GM21447 (cell line): ENCODE measurements around the gene NOL3.
"Not testable (repeated sequence)": the region's sequence is repeated elsewhere in the genome, so short reads cannot be mapped to it uniquely, and the experiment has no call there.

Experiments
- ATAC-seq: cut with Tn5 transposase; IDR thresholded peaks from one replicate; pipeline ENCODE4 v1.9.1; 2021; ENCODE audit not compliant: unreplicated experiment

The NOL3 gene

GRCh38 chr16:67170168-67170948, at the start of gene NOL3:
Gene NOL3 (plus strand): TSS chr16:67170538.
- peak; percentile 40 for ATAC-seq

DNA sequence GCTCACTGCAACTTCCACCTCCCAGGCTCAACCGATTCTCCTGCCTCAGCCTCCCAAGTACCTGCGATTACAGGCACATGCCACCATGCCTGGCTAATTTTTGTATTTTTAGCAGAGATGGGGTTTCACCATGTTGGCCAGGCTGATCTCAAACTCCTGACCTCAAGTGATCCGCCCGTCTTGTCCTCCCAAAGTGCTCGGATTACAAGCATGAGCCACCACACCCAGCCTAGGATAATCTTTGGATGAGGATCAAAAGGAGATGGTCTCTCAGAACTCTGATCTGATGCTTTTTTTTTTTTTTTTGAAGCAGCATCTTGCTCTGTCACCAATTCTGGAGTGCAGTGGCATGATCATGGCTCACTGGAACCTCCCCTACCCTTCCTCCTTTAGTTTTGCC, 47.5 kb upstream of the NOL3 start:
- not testable (repeated sequence) for ATAC-seq

- ATAC-seq, result no peak
Observed at GRCh38 chr16:67128417-67128816, 41.9 kb upstream of the NOL3 start.

DNA sequence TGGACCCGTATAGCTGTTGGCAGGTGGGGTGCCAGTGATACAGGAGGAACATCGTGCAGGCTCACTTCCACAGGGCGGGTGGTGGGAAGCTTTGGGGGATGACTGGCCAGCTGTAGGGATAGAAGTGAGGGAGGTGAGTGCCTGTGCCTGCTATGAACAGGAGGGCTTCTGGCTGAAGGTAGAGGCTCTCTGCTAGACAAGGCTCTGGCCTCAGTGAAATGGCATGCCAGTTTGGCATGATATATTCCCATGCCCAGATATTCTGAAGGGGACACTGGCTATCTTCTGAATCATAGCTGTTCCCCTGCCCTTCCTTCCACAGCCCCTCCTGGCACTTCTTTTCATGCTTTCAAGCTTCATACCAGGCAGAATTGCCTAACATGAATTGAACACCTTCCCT, 41.5 kb upstream of the NOL3 start:
- ATAC-seq, result no peak

DNA sequence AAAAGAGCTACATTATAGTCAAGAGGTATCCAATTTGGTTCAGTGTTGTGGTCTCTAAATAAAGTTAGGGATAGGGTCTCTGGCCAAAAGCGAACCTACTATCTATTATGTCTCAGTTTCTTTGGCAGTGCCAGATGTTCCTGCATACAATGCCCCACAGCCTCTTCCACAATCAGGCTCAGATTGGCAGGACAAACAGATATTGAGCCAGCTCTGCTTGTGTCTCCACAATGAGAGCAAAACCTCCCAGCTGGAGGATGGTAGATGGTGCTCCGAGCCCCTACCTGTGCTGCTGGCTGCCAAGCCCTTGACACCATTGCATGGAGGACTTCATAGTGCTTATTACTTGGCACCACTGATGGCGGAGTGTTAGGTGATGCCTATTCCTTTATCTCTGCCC, 40.9 kb upstream of the NOL3 start:
- ATAC-seq, result no peak

DNA sequence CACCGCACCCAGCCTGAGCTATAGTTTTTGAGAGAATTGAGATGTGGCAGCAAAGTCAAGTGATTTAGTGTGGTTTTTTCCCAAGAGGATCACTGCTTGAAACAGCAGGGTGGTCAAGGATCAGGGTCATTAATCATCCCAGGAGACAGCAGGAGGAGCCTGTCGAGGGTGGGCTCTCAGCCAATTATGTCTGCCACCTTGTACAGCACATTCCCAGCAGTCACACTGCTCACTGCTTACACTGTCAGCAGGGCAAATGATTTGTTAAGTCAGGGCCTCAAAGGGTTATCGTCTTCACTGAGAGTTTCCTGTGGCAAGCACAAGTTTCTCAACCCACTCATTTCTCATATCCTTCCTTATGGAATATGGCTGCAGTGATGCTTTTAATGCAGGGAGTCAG, 32.7 kb upstream of the NOL3 start:
- ATAC-seq, result no peak

GRCh38 chr16:67141391-67141790, 28.9 kb upstream of the NOL3 start:
- ATAC-seq, result no peak

- ATAC-seq, result no peak
Observed at GRCh38 chr16:67142342-67142741, 28.0 kb upstream of the NOL3 start.

DNA sequence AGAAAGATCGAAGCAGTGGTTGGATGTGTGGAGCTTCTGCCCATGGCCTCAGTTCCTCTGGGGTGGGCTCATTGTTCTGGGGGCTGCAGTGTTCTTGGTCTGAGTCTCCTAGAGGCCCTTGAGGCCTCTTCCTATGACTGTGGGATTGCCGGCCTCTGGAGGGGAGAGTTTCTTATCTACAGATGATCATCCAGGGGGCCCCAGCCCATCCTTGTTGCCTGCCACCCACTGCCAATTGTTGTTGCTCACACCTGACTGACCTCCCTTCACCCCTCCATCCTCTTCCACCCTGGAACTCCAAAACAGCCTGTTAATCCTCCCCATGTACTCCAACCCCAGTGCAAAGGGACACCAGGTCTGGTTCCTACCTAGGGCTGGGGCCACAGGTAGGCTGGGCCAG, 25.4 kb upstream of the NOL3 start:
- ATAC-seq, result no peak

DNA sequence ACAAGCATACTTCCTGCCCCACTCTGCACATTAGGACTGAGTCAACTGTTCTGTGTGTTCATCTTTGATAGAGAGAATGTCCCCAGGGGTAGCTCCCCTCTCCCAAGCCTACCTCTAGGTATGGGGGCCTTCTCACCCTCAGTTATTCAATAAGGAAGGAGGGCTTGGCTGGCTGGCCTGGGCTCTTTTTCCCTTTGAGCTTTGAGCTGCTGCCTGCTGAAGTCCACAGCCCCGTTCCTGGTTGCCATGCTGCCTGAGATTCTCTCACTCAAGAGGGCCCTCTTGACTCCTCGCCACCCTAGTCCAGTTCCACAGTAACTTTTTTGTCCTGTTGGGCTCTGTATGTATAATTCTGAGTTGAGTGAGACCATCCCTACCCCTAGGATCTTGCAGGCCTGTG, 24.6 kb upstream of the NOL3 start:
- ATAC-seq, result no peak

DNA sequence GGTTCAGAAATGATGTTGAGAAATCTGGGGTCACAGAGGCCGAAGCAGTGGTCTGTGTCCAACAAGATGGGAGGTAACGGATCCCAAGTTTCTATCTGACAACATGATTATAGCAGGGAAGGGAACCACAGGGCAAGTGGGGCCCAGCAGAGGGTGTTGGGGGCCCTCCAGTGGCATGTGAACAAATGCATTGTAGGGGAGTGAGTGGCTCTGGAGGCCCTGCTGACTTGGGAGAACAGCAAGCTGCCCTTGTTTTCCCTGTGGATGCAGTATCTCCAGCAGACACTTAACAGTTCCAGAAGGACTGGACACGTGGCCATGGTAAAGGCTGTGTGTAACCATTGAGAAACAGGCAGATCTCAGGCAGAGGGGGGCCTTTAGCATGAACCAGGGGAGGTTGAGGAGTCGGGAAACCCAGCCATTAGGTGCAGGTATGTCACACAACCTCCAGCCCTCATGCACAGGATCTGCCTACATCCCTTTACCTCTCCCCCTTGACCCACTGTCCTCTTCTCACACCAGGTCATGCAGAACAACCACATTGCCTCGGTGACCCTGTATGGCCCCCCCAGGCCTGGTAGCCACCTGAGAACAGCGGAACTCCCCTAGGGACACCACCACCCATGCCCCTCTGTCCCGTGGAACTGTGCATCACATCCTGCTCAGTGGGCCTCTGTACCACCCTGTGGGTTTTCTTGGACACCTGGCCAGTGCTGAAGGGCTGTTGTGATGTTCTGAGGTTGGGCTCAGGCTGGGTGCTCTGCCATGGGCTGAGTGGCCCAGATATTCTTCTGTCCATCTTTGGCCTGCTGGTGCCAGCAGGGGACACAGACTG, 23.6 kb upstream of the NOL3 start:
- no peak for ATAC-seq

GRCh38 chr16:67147437-67148140, 22.7 kb upstream of the NOL3 start:
- ATAC-seq, result no peak

DNA sequence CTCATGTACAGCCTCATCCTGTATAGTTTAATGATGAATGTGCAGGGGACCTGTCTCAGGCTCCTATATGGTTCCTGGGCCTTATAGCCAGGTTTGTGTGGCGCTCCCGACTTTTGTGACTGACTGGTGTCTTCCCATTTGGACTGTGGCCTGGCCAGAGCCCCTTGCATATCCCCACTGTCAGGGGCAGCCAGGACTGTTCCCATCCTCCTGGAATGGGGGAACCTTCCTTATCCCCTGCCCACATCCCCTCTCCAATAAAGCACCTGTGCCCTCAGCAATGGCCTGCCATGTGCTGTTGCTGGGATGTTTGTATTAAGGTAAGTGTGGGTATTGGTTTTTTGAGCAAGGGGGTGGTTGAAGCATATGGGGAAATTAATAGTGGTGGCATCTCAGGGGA, 22.1 kb upstream of the NOL3 start:
- ATAC-seq, result no peak

DNA sequence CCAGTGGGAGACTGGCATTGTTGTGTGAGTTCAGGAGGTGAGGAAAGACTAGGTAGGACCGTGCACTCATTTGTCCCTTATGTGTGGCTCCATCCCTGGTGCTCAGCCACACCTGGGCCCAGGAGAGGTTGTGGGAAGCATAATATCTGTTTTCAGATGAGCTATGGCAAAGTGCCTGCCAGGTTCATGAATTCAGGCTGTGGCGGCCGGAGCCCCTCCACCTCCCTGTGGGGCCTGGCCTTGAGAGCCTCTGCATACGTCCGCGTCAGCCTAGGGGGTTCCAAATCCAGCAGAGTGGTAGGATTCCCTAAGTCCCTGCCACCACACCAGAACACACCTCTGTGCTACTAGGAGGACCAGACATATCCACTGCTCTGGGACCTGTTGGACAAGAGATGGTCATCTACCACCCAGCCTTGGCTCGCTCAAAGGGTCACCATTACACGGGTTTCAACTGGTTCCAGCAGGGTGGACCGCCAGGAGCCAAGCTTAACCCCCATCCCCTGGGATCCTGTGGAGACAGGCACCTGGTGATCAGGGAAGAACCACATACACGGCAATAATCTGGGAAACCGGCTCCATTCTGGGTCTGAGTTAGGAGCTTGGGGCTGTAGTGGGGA, 21.6 kb upstream of the NOL3 start:
- no peak for ATAC-seq

DNA sequence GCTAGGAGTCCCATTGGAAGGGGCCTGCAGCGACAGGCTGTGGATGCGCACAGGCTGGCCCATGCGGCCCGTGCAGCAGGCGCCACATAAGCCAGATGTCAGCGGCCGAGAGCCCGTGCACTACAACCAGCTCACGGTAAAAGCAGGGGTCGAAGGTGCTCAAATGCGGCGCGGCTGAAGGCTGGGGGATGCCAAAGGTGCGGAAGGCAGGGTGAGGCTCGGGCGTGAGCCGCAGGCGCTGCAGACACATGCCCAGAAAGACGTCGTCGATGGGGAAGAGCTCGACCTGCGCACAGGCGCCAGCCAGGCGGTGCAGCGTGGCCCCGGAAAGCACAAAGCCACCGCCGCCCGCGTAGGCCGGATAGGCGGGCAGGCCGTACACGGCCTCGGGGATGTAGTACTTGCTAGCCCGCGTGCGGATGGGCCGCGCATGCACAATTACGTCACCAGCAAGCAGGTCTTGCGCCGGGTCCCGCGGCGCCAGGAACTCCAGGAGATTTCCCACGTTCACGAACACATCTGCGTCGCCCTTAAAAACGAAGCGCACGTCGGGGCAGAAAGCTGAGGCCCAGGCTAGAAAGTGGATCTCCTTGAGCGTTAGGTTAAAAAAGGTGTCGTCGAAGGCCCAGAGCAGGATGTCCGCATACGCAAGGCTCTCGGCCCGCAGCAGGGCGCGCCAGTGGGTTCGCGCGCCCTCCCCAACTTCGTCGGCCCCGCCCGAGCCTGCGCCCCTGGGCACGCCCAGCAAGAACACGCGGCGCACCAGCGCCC, 20.9 kb upstream of the NOL3 start:
- no peak for ATAC-seq

DNA sequence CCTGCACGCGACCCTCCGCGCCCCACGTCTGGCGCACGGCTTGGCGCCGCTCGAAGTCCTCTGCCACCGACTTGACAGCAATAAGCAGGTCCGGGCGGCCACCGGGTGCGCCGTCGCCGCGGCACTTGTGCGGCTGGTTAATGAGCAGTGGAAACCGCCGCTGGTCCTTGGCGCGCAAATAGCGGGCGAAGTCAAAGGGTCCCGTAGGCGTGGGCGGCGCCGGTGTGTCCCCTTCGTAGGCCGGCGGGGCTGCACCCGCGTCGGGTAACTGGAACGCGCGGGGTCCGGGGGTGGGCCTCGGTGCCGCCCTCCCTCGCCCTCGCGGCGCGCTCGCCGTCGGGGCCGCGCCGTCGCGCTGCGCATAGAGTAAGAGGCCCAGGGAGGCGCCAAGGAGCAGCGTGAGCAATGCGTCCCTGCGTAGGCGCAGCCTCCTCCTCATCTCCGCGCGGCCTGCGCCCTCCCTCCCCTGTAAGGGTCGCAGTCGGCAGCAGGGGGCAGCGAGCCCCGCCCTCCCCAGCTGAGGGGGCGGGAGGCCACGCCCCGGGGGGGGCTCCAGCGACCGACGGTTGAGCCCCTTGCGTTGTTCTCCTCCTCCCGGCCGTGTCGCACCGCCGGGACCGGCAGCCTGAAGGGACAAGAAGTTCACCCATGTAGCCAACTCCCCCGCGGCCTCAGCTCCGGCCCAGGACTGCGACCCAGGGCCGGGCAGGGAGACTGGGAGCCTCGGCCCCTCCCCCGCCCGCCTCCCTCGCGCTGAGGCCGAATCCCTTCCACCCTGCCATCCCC, 20.1 kb upstream of the NOL3 start:
- peak; percentile 27 for ATAC-seq

DNA sequence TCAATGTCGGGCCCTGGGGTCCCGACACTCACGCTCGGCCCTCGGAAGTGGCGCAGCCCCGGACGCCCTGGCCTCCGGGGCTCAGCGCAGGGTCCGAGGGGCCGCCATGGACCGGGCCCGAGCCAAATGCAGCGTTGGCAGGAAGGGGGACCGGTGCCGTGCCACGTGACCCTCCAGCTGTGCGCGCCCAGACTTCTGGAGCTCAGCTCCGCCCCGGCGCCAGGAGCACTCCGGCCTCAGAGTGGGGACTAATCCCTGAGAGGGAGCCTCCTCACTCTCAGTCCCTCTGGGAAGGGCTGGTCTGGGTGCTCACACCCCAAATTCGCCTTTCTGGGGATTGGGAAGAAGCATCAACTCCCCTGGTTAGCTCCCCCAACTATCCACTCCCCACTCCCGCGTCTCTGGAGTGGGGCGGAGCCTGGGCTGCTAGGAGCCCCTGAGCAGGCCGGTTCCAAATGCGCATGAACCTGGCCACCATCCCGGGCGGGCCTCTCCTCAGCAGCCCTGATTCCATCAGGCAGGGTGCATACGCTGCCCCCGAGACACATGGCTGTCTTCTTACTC, 19.4 kb upstream of the NOL3 start, which contains the start of gene B3GNT9:
B3GNT9 (minus strand) TSS at position 166 of the 564 bp plus-strand sequence. CDS start 513 bp downstream, outside the sequence.
- ATAC-seq, result peak; percentile 64

GRCh38 chr16:67151431-67152097, 18.8 kb upstream of the NOL3 start:
- no peak for ATAC-seq
